Stimulated activated CD4-positive, alpha-beta T cell treated with anti-CD3 and anti-CD28 coated beads, Interleukin-15, amount 100 ng/mL, for 48 hours (primary cell): ENCODE measurements around the gene COL12A1.

ENCODE experiments used
- DNase-seq, 2 donors: peaks; one replicate each; pipeline ENCODE4 v3.0.0-alpha.2; 2020; ENCODE audit warnings: low read depth in 2 of 2

The COL12A1 gene

GRCh38 chr6:75144386-75144785 is 61.5 kb downstream of the COL12A1 start:
- DNase-seq: no peak

GRCh38 chr6:75143191-75143590 is 62.7 kb downstream of the COL12A1 start:
- no peak for DNase-seq

- DNase-seq: no peak
Observed at GRCh38 chr6:75142721-75143120, 63.1 kb downstream of the COL12A1 start.

GRCh38 chr6:75135876-75136275 is 70.0 kb downstream of the COL12A1 start:
- DNase-seq: no peak

GRCh38 chr6:75135450-75135849 is 70.4 kb downstream of the COL12A1 start:
- DNase-seq: no peak

GRCh38 chr6:75130784-75131183 is 75.1 kb downstream of the COL12A1 start:
- no peak for DNase-seq

GRCh38 chr6:75128878-75129570 is 76.8 kb downstream of the COL12A1 start:
- no peak for DNase-seq

- no peak for DNase-seq
Observed at GRCh38 chr6:75126518-75126917, 79.3 kb downstream of the COL12A1 start.

- DNase-seq: no peak
Observed at GRCh38 chr6:75124983-75125382, 80.9 kb downstream of the COL12A1 start.

GRCh38 chr6:75124085-75124484 is 81.8 kb downstream of the COL12A1 start:
- no peak for DNase-seq

GRCh38 chr6:75118925-75119515 is 86.8 kb downstream of the COL12A1 start:
- DNase-seq: no peak

GRCh38 chr6:75117701-75118100 is 88.2 kb downstream of the COL12A1 start:
- DNase-seq: no peak

- DNase-seq: no peak
Observed at GRCh38 chr6:75116946-75117345, 88.9 kb downstream of the COL12A1 start.

GRCh38 chr6:75115481-75115880 is 90.4 kb downstream of the COL12A1 start:
- DNase-seq: no peak

GRCh38 chr6:75114806-75115205 is 91.0 kb downstream of the COL12A1 start:
- no peak for DNase-seq

- no peak for DNase-seq
Observed at GRCh38 chr6:75114195-75114594, 91.7 kb downstream of the COL12A1 start.

GRCh38 chr6:75113446-75113845 is 92.4 kb downstream of the COL12A1 start:
- DNase-seq: no peak

GRCh38 chr6:75109765-75110164 is 96.1 kb downstream of the COL12A1 start:
- DNase-seq: no peak

GRCh38 chr6:75109022-75109421 is 96.8 kb downstream of the COL12A1 start:
- no peak for DNase-seq

- no peak for DNase-seq
Observed at GRCh38 chr6:75108333-75108974, 97.4 kb downstream of the COL12A1 start.

- DNase-seq: no peak
Observed at GRCh38 chr6:75107913-75108312, 97.9 kb downstream of the COL12A1 start.

- no peak for DNase-seq
Observed at GRCh38 chr6:75106426-75106825, 99.4 kb downstream of the COL12A1 start.

- DNase-seq: no peak
Observed at GRCh38 chr6:75103431-75103830, 102.4 kb downstream of the COL12A1 start.
